GM12864 (cell line): ENCODE data around the gene UQCR11.

Experiments
- DNase-seq: peaks from one replicate; pipeline ENCODE4 v3.0.0-alpha.2; 2011; ENCODE audit warnings: low read depth
- H3K4me3 ChIP-seq: 2 replicates; pipeline ENCODE4 v1.5.1; 2011; ENCODE audit warnings: mild to moderate bottlenecking, low read depth, low read length, control low read depth
- CTCF ChIP-seq: IDR thresholded peaks from 2 replicates; pipeline ENCODE4 v1.5.1; 2011; ENCODE audit warnings: low read depth, mild to moderate bottlenecking, moderate library complexity, low read length, control low read depth, inconsistent platforms; ENCODE audit errors: missing control alignments

Gene UQCR11

GRCh38 chr19:1621021-1621420 lies 15.8 kb upstream of the UQCR11 start:
- TF ChIP-seq CTCF = no peak
- H3K4me3 ChIP-seq = no peak overlapping the region
- no peak for DNase-seq

- DNase-seq = no peak
- no peak for TF ChIP-seq CTCF
- H3K4me3 ChIP-seq = no peak overlapping the region
Measured at GRCh38 chr19:1620502-1620901, 15.2 kb upstream of the UQCR11 start.

GRCh38 chr19:1619703-1620102 lies 14.4 kb upstream of the UQCR11 start:
- no peak for DNase-seq

GRCh38 chr19:1619094-1619439 lies 13.8 kb upstream of the UQCR11 start:
- no peak overlapping the region for H3K4me3 ChIP-seq
- DNase-seq = no peak
- TF ChIP-seq CTCF = no peak

More at GRCh38 chr19:1619703-1620102, 14.4 kb upstream of the UQCR11 start:
- no peak overlapping the region for H3K4me3 ChIP-seq
- no peak for TF ChIP-seq CTCF

GRCh38 chr19:1618157-1619093 lies 13.2 kb upstream of the UQCR11 start:
- peak; percentile 64 for TF ChIP-seq CTCF
- no peak overlapping the region for H3K4me3 ChIP-seq
- no peak for DNase-seq

- TF ChIP-seq CTCF = no peak
- no peak for DNase-seq
- H3K4me3 ChIP-seq = no peak overlapping the region
Measured at GRCh38 chr19:1616875-1617274, 11.6 kb upstream of the UQCR11 start.

GRCh38 chr19:1616396-1616795 lies 11.1 kb upstream of the UQCR11 start:
- H3K4me3 ChIP-seq = no peak overlapping the region
- no peak for TF ChIP-seq CTCF
- no peak for DNase-seq
